ENCODE results near the gene STMND1.

STMND1 gene

DNA sequence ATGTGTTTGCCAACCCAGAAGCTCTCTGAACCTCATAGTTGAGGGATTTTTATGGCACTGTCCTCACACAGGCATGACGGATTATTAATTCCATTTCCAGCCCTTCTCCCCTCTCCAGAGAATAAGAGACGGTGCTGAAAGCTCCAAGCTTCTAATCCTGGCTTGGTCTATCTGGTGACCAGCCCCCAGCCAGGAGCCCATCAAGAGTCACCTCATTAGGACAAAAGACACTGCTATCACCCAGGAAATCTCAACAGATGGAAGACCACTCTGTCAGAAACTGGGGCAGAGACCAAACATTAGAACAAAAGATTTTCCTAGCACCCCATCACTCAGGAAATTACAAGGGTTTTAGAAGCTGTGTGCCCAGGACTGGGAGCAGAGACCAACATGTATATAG, 48.2 kb downstream of the STMND1 start:
- TF ChIP-seq, protein P1, sequence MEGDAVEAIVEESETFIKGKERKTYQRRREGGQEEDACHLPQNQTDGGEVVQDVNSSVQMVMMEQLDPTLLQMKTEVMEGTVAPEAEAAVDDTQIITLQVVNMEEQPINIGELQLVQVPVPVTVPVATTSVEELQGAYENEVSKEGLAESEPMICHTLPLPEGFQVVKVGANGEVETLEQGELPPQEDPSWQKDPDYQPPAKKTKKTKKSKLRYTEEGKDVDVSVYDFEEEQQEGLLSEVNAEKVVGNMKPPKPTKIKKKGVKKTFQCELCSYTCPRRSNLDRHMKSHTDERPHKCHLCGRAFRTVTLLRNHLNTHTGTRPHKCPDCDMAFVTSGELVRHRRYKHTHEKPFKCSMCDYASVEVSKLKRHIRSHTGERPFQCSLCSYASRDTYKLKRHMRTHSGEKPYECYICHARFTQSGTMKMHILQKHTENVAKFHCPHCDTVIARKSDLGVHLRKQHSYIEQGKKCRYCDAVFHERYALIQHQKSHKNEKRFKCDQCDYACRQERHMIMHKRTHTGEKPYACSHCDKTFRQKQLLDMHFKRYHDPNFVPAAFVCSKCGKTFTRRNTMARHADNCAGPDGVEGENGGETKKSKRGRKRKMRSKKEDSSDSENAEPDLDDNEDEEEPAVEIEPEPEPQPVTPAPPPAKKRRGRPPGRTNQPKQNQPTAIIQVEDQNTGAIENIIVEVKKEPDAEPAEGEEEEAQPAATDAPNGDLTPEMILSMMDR (IDR thresholded peaks at IDR 0.05; ENCODE audit: insufficient read depth, low read length, missing control alignments) = no peak
- POLR2A ChIA-PET = no interaction called here

DNA sequence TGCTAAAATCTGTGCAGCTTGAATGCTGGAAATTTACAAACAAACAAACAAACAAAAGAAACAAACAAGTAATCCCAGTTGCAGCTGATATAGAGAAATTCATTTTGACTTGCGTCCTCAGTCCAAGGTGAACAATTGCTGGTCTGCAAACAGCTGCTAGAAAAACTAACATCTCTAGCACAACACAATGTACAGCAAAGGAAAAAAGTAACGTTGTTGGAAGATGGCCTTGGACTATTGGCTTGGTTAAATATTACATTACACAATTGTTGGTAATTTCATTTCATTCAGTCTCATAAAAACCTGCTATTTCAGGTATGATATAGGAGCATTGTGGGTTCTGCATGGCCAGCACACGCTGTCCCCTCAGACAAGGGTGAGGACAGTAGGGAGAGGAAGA, 50.0 kb downstream of the STMND1 start:
- CTCF ChIA-PET = interaction anchor here (0.6 to 1.8 kb wide), 3 partner anchors 10 to 653 kb away, joined by 3 to 7 read pairs (median 3); no protein-coding TSS in a partner anchor
- POLR2A ChIA-PET = no interaction called here
- TF ChIP-seq, protein P1 (IDR thresholded peaks at IDR 0.05; ENCODE audit: insufficient read depth, low read length, missing control alignments) = no peak
- H3K4me3 ChIP-seq (ENCODE audit: low read depth, low read length) = no peak overlapping the region
- no peak for DNase-seq (ENCODE audit: low read depth, low spot score)

More for the DNA sequence above, 48.2 kb downstream of the STMND1 start:
- CTCF ChIA-PET = interaction anchor here (0.7 to 1.0 kb wide), 3 partner anchors 9 to 337 kb away, joined by 3 to 4 read pairs (median 3); no protein-coding TSS in a partner anchor
- no peak for DNase-seq (ENCODE audit: low read depth, low spot score)
- H3K4me3 ChIP-seq (ENCODE audit: low read depth, low read length) = no peak overlapping the region

DNA sequence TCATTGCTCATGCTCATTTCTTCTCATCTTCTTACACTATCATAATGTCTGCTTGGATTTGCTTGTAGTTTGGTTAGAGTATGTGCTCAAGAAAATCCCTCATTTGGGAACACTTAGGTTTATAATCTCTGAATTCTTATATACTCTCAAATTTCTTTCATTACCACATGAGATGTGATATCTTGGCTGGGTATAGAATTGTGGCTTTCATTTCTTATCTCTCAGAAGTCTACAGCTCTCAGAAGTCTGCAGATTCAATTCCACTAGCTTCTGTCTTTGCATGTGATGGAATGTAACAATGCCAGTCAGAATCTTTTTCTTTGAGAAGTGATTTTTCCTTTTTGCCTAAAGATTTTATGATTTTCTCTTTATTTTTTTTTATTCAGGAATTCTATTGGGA, 50.9 kb downstream of the STMND1 start:
- H3K4me3 ChIP-seq (ENCODE audit: low read depth, low read length) = no peak overlapping the region
- CTCF ChIA-PET = interaction anchor here (0.6 to 7.3 kb wide), 7 partner anchors 10 to 651 kb away, joined by 3 to 77 read pairs (median 4); no protein-coding TSS in a partner anchor
- no peak for DNase-seq (ENCODE audit: low read depth, low spot score)
- POLR2A ChIA-PET = no interaction called here
- TF ChIP-seq, protein P1 (IDR thresholded peaks at IDR 0.05; ENCODE audit: insufficient read depth, low read length, missing control alignments) = no peak

DNA sequence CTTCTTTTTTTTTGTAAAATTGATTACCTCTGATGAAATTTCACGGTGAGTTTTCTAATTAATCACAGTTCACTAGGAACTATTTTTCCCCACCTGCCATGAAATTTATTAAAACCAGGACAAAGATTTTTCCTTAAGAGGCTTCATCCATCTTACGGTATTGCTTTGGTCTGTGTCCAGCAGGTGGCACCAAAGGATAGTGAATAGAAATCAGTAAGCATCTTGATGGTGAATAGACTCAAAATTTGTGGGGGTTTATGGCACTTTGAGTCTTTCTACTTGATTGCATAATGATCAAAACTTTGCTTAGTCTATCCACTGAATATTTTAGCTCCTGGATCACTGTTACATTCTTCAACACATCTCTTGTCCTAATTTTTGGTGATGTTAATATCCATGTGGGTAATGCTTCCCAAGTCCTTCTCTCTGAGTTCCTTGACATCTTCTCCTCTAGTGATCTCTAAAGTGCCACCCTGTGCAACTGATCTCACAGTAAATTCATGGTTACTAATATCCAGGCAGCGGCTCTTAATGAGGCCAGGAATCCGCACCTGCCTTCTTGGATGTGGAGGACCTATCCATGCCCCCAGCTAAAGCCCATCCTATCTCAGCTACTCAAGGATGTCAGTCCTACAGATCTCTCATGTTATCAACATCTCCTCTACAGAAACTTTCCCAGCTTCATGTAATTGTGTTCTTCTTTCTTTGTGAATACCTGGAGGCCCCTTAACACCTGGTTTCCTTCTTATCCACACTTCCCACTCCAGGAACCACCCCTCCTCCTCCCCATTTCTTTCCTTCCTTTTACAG, 54.5 kb downstream of the STMND1 start:
- DNase-seq (ENCODE audit: low read depth, low spot score) = peak; percentile 64
- ChIA-PET CTCF (interaction anchor here (0.6 to 7.3 kb wide), 41 partner anchors 9 to 767 kb away, joined by 3 to 77 read pairs (median 4); no protein-coding TSS in a partner anchor), POLR2A (no interaction called here)
- TF ChIP-seq, protein P1 (IDR thresholded peaks at IDR 0.05; ENCODE audit: insufficient read depth, low read length, missing control alignments) = peak; percentile 66
- no peak overlapping the region for H3K4me3 ChIP-seq (ENCODE audit: low read depth, low read length)

DNA sequence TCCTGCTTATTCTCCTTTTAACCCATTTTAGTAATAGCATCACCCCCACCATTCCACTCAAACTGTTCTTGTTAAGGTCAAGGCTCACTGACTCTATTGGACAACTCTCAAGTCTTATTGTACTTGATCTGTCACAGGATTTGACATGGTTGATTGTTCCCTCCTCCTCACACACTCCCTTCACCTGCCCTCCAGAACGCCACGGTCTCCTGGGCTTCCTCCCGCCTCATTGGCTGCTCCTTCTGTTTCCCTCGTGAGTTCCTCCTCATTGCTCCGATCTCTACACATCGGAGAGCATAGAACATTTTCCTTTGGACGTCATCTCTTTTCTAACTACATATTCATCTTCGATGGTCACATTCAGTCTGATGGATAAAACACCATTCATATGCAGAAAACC, 55.1 kb downstream of the STMND1 start:
- CTCF ChIA-PET = interaction anchor here (0.9 to 7.3 kb wide), 18 partner anchors 9 to 660 kb away, joined by 3 to 77 read pairs (median 6); no protein-coding TSS in a partner anchor
- DNase-seq (ENCODE audit: low read depth, low spot score) = no peak
- H3K4me3 ChIP-seq (ENCODE audit: low read depth, low read length) = no peak overlapping the region
- TF ChIP-seq, protein P1 (IDR thresholded peaks at IDR 0.05; ENCODE audit: insufficient read depth, low read length, missing control alignments) = no peak
- POLR2A ChIA-PET = no interaction called here

DNA sequence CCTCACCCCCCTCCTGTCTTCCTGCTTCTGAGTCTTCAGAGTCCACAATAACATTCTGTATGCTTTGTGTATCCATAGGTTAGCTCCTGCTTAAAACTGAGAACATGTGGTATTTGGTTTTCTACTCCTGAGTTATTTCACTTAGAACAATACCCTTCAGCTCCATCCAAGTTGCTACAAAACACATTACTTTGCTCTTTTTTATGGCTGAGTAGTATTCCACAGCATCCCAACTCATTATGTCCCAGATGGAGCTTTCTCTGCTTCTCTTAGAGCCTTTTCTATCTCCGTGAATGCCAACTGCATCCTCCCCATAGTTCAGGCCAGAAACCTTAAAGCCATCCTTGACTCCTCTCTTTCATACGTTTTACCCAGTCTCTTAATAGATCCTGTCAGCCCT, 55.8 kb downstream of the STMND1 start:
- TF ChIP-seq, protein P1 (IDR thresholded peaks at IDR 0.05; ENCODE audit: insufficient read depth, low read length, missing control alignments) = no peak
- no peak overlapping the region for H3K4me3 ChIP-seq (ENCODE audit: low read depth, low read length)
- POLR2A ChIA-PET = no interaction called here
- no peak for DNase-seq (ENCODE audit: low read depth, low spot score)
- CTCF ChIA-PET = interaction anchor here (0.8 to 7.3 kb wide), 14 partner anchors 10 to 646 kb away, joined by 3 to 77 read pairs (median 4); no protein-coding TSS in a partner anchor
